IPS DF 19.7 (cell line): ENCODE results near the gene DCC.

Experiments
- DNase-seq: peaks from one replicate; pipeline ENCODE4 v3.0.0-alpha.2; 2013; ENCODE audit warnings: low read depth, low spot score

Gene DCC

GRCh38 chr18:53028565-53028964, 688.6 kb downstream of the DCC start:
- no peak for DNase-seq

- no peak for DNase-seq
Measured at GRCh38 chr18:53033128-53033527, 693.1 kb downstream of the DCC start.

GRCh38 chr18:53038608-53039007, 698.6 kb downstream of the DCC start:
- DNase-seq = no peak

DNA sequence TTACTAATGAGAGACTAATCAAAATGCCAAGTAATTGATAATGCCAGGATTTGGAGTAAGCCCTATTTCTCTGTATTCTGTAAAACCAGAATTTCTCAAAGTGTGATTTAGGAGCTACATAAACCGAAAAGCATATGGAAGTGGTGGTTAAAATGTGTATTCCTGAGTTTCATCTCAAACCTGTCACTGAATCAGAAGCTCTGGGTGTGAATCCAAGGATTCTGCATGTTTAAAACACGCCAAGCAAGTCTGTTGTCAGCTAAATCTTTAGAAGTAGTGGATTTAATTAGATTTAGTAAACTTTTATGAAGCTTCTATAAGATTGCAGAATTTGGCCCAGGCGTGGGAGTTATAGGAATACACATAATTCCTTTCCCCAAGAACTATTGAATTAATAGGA, 700.3 kb downstream of the DCC start:
- DNase-seq = no peak

DNA sequence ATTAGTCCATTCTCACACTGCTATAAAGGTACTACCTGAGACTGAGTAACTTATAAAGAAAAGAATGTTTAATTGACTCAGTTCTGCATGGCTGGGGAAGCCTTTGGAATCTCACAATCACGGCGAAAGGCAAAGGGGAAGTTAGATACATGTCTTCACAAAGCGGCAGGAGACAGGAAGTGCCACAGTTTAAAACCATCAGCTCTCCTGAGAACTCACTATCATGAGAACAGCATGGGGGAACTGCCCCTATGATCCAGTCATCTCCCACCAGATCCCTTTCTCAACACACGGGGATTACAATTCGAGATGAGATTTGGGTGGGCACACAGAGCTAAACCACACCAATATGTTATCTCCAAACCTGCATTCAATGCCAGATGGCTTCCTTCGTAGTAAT, 716.1 kb downstream of the DCC start:
- DNase-seq = peak; percentile 17

DNA sequence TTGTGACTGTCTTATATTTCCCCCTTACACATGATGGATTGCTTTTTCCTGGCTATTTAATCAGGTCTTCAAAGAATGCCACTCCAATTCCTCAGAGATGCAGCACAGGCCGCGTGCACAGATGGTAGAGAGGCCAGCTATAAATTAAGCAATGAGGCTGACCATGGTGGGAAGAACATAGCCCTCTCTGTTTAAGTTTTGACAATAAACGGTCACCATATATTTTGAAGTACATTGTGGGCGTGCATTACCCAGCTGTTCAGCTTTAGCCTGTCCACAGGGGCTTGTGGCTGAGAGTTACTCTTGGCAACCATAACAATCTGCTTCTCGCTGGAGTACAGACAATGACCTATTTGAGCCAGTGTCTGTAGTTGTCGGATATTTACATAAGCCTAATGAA, 730.8 kb downstream of the DCC start:
- no peak for DNase-seq

DNA sequence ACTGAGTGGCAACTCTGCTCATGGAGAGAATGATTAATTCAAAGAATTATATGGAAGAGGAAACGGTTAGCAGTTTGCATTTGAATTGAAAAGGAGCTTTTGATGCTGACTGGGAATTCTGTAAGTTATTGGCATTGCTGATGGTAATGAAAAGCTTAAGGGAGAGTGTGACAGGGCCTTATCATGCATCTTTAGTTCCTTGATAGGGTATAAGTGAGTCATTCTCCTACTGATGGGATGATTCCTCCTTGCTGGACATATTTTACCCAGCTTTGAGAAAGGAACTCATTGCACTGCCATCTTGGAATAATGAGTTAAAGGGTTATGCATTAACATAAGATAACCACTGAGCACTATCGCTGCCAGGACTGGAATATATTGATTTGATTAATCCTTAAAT, 740.7 kb downstream of the DCC start:
- no peak for DNase-seq

- DNase-seq = no peak
Measured at GRCh38 chr18:53093636-53094035, 753.6 kb downstream of the DCC start.

- no peak for DNase-seq
Measured at GRCh38 chr18:53101536-53102105, 761.6 kb downstream of the DCC start.

GRCh38 chr18:53114441-53114840, 774.4 kb downstream of the DCC start:
- DNase-seq = no peak

DNA sequence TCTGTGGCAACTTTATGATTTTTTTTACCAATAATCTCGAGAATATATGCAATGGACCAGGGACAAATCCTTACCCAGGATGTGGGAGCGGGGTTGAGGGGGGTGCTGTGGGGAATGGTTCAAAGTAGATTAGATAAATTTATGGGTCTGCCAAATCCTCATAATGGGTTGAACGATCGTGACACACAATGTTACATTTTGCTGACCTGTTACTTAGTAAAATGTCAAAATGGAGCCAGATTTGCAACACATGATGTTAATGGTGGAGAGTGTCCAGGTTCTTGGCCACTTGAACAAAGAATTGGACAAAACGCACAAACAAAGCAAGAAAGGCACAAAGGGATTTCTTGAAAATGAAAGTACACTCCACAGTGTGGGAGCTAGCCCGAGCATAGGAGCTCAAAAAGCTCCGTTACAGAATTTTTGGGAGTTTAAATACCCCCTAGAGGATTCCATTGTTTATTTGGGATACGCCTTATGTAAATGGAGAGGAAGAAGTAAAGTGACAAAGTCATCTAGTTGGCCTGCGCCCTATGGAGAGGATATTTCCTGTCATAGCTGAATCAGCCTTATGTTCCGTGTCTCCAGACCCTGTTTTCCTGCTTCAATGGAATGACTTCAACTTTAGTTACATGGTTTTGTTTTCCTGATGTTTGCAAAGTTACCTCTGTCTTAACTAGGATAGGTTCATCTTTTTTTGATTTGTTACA, 776.0 kb downstream of the DCC start:
- DNase-seq = no peak

DNA sequence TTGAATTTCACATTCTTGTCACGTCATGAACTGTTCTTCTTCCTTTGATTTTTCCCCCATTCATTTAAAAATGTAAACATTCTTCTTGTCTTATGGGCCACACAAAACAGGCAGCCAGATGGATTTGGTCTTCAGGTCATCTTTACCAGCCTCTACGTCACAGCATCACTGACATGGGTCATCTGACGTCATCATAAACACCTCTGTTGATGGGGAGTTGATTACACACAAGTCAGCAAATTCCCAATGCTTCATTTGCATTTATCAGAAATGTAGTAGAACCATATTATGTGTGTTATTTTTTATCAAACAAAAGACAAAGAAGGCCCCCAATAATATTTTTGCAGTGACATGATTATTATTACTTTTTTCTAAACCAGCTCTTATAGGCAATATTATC, 777.9 kb downstream of the DCC start:
- no peak for DNase-seq

- DNase-seq = no peak
Measured at GRCh38 chr18:53126210-53126609, 786.2 kb downstream of the DCC start.

DNA sequence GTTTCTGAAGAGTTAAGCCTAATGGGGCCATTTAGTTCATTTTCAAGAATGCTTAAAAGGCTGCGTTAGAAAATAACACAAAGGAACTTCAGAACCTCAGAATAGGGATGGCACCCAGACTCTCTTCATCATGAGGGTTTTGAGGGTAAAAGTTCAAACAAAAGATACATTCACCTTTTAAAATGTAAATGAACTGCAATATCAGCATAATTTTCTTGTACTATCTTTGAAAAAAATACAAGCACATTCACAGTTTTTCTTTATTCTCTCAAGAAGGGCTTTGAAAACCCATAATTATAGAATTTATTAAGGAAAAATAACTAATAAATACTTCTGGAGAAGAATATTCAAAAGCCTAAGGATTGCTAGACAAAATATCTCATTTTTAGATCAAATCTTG, 791.0 kb downstream of the DCC start:
- no peak for DNase-seq

DNA sequence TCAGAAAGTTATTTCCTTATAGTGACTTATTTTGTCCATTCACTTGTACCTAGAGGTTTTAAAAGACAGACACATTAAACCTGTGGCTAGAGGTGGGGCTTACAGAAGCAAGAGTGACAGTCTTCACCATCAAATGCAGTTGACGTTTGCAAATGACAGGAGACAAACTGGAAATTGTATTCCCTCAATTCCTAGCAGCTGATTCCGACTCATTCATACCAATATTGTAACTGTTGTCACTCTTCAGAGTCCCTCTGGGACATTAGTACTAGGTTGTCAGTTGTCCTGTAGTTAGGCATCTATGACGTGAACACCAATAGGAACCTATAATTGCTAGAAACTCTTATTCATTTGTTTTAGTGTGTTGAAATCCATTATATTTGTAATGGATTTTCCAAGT, 794.7 kb downstream of the DCC start:
- no peak for DNase-seq

DNA sequence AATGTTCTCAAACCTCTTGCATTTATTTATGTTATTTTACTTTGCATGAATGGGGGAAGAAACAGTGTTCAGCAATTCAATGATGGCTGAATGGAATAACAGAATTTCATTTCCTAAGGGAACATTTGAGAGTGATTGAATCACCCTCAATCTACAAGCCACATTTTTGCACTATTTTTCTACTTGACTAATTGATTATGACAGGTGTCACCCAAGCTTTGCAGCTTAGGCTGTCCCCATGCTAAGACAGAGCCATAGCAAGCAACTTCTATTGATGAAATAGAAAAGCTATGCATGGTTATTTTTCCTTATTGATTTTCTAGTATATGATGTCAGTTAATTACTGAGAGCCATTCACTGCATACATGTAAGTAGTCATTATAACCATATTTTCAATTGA, 795.7 kb downstream of the DCC start:
- DNase-seq = no peak

DNA sequence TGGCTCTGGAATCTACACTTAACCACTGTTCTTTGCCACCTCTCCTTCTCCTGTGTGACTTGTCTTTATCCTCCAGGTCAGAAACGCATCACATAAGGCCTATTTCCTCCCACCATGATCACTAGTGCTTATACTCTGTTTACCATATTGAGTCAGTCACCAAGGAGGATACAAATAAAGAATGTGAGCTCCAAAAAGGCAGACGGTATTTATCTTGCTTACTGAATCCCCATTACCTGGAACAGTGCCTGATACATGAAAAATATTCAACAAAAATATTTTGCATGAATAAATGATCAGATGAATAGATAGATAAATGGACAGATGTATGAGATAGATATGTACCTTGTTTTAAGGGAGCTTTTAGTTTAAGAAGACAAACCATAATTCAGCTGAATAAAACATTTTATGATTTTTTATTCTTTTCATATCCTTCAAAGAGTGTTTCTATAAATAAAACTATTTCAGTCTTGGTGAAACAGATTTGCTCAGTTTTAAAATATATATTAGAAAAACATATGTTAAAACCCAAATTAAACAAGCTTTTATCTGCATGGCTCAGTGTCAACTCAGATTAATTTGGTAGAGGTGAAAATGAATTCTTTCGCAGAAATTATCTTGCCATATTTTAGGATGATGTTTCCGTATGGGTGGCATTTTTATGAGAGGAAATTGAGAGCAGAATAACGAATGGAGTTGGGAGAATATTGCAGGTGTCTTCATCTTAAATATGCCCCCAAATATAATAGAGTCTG, 799.9 kb downstream of the DCC start:
- no peak for DNase-seq

- DNase-seq = no peak
Measured at GRCh38 chr18:53142005-53142404, 802.0 kb downstream of the DCC start.

DNA sequence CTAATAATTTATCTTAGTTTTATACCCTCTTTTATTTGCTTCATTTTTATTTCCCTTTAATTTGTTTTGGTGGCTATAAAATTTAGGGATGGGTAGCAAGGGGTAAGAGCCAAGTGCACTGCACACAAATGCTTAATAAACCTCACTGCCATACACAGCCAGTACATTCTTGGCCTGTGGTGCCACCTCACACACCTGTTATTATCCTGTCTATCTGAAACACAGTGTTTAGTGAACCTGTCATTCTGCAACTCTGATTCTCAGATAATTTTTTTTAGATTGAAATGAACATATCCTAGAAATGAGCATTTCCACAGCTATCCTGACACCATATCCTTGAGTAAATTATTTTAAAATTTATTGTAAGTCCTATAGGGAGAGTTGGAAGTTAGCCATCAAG, 807.5 kb downstream of the DCC start:
- DNase-seq = no peak

- DNase-seq = no peak
Measured at GRCh38 chr18:53148123-53148522, 808.1 kb downstream of the DCC start.

DNA sequence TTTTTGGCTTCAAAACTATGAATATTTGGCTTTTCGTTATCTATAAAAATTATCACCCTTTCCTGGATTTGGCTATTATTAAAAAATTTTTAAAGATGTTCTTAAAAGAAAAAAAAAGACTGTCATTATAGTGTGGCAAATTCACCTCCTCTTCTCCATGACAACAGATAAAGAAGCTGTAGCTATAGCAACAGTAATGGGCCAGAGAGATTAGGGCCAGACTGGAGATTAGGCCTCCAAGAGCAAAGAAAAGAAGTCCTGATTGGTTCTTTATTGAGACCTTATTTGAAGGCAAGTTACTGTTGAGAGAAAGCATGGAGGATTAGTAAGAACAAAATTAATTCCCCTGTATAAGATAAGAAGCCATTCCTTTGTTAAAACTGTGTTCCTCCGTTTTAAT, 812.5 kb downstream of the DCC start:
- DNase-seq = no peak

DNA sequence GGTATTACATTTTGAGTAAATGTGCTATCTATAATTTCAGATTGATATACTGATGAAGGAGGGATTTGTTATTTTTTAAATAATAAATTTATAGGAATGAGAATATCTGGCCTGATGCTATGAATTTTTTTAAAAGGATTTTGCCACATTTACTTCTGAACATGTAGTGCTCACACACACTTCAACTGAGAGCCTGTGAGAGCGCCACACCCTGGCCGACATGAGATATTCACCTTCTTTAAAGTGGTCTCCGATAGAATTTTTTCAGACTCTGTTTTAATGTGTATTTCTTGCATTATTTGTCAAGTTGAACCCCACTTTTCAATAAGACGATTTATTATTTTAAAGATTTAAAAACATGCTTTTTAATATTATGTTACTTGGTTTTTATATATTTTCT, 813.3 kb downstream of the DCC start:
- no peak for DNase-seq

DNA sequence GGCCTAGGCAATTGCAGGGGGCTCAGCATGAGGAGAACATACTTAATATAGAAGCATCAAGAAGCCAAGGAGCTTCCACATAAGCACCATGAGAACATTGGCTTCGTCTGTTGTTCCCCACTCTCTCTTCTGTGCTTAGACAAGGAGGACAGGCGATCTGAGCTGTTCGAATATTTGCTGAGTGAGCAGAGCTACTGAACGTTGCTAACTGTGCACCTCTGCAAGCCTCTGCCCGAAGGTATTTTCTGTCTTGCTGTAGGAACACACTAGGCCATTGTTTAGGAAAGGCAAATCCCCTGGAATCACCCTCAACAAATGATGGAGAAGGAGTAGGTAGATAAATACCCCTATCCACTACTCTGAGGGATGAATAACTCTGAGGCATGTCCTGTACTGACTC, 813.8 kb downstream of the DCC start:
- no peak for DNase-seq
